HEK293T (cell line): ENCODE data around the gene CGNL1.

Source experiments
- CTCF ChIA-PET: fragments of 350-600 bp; formaldehyde crosslinking; extraction: SDS; loops from one replicate; lab custom pipeline; 2021; ENCODE audit warnings: antibody characterized with exemption, inconsistent platforms; lab: Yijun Ruan, JAX
- POLR2A ChIA-PET: fragments of 350-600 bp; formaldehyde crosslinking; extraction: SDS; loops from one replicate; lab custom pipeline; 2020; ENCODE audit warnings: antibody characterized with exemption, inconsistent platforms; lab: Yijun Ruan, JAX
- DNase-seq: peaks from one replicate; pipeline ENCODE4 v3.0.0; 2012; ENCODE audit warnings: mixed read lengths; ENCODE audit errors: extremely low spot score
- ARNT ChIP-seq: fragments of 450-650 bp; IDR thresholded peaks from 2 replicates; pipeline ENCODE4 v1.6.1; 2017; ENCODE audit warnings: mild to moderate bottlenecking
- BHLHE40 ChIP-seq: fragments of 450-650 bp; IDR thresholded peaks from 2 replicates; pipeline ENCODE4 v1.6.1; 2016; ENCODE audit warnings: mild to moderate bottlenecking, moderate library complexity, borderline replicate concordance
- CTBP1 ChIP-seq: fragments of 450-650 bp; IDR thresholded peaks from 2 replicates; pipeline ENCODE4 v1.6.1; 2016; ENCODE audit warnings: borderline replicate concordance
- ELF4 ChIP-seq: fragments of 450-650 bp; IDR thresholded peaks from 2 replicates; pipeline ENCODE4 v1.6.1; 2017; ENCODE audit warnings: antibody characterized with exemption
- FOXA1 ChIP-seq: fragments of 450-650 bp; IDR thresholded peaks from 2 replicates; pipeline ENCODE4 v1.6.1; 2016; ENCODE audit warnings: mild to moderate bottlenecking
- FOXK2 ChIP-seq: fragments of 450-650 bp; IDR thresholded peaks from 2 replicates; pipeline ENCODE4 v1.6.1; 2016; ENCODE audit warnings: mild to moderate bottlenecking
- FOXM1 ChIP-seq: fragments of 450-650 bp; IDR thresholded peaks from 2 replicates; pipeline ENCODE4 v1.6.1; 2017; ENCODE audit warnings: mild to moderate bottlenecking, borderline replicate concordance
- HDGF ChIP-seq: fragments of 450-650 bp; IDR thresholded peaks from 2 replicates; pipeline ENCODE4 v1.6.1; 2017; ENCODE audit warnings: antibody characterized with exemption, borderline replicate concordance
- L3MBTL2 ChIP-seq: fragments of 450-650 bp; conservative IDR thresholded peaks from 2 replicates; pipeline ENCODE4 v1.6.1; 2016; ENCODE audit warnings: mild to moderate bottlenecking
- LEF1 ChIP-seq: fragments of 450-650 bp; IDR thresholded peaks from 2 replicates; pipeline ENCODE4 v1.6.1; 2017; ENCODE audit warnings: mild to moderate bottlenecking, borderline replicate concordance
- NFRKB ChIP-seq: fragments of 450-650 bp; IDR thresholded peaks from 2 replicates; pipeline ENCODE4 v1.6.1; 2016; ENCODE audit warnings: mild to moderate bottlenecking, moderate library complexity
- SP1 ChIP-seq: fragments of 450-650 bp; IDR thresholded peaks from 2 replicates; pipeline ENCODE4 v1.6.1; 2017
- SUZ12 ChIP-seq: fragments of 450-650 bp; IDR thresholded peaks from 2 replicates; pipeline ENCODE4 v1.6.1; 2016; ENCODE audit warnings: mild to moderate bottlenecking
- TARDBP ChIP-seq: fragments of 450-650 bp; IDR thresholded peaks from 2 replicates; pipeline ENCODE4 v1.6.1; 2016
- ZNF384 ChIP-seq: fragments of 450-650 bp; IDR thresholded peaks from 2 replicates; pipeline ENCODE4 v1.6.1; 2016
- TF ChIP-seq, protein P1 (sequence below): fragments of 450-650 bp; IDR thresholded peaks from 2 replicates; pipeline ENCODE4 v1.6.1; 2016

CGNL1 gene

DNA sequence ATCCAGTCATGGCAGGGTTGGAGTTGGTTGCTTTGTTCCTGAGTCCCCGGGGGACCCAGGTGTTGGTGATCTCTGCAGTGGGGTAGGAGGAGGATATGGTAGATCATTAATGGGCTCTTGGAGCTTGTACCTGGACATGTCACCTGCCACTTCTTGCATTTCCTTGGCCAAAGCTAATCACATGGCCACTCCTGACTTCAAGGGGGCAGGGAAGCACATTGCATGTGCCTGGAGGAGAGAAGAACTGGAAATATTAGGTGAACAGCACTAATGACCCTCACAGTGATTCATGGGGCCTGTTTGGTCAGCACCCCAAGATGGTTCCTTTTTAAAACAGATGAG, 128.3 kb downstream of the CGNL1 start:
- ChIA-PET CTCF (no interaction called here), POLR2A (no interaction called here)
- TF ChIP-seq LEF1 (no peak), NFRKB (no peak), ARNT (no peak), SP1 (no peak)
- no peak for DNase-seq

DNA sequence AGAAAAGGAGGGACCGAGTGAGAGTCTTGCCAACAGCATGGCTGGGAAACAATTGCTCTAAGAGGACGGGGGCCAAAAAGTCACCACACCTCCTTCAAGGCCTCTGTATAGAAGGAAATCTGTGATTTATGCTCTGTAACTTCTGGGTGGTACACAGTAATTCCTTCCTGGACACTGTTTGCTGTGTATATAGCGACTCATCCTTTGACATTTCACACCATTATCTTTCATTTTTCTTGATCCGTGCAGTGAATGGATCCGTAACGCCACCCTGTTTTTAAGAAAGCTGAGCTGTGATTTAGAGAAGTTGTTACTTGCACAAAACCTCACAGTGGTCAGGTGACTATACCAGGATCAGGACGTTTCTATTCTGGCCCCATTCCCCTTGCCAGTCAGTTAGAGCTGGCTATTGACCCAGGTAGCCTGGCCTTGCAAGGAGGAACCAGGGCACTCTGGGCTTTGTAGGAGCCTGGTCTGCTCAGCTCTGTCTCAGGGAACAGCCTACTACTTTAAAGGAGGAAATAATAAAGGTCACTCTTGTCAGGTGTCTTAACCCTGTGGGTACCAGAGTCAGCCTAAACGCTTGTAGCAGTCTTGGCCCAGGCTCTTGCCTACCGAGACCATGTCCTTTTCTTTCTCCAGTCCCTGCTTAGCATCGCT, 128.9 kb downstream of the CGNL1 start:
- DNase-seq: no peak
- ChIA-PET CTCF (no interaction called here), POLR2A (no interaction called here)
- no peak for TF ChIP-seq CTBP1
- no peak for TF ChIP-seq FOXK2
- TF ChIP-seq, protein P1, sequence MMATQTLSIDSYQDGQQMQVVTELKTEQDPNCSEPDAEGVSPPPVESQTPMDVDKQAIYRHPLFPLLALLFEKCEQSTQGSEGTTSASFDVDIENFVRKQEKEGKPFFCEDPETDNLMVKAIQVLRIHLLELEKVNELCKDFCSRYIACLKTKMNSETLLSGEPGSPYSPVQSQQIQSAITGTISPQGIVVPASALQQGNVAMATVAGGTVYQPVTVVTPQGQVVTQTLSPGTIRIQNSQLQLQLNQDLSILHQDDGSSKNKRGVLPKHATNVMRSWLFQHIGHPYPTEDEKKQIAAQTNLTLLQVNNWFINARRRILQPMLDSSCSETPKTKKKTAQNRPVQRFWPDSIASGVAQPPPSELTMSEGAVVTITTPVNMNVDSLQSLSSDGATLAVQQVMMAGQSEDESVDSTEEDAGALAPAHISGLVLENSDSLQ: no peak
- no peak for TF ChIP-seq BHLHE40
- TF ChIP-seq ARNT: no peak
- no peak for TF ChIP-seq NFRKB
- no peak for TF ChIP-seq TARDBP
- no peak for TF ChIP-seq ZNF384
- TF ChIP-seq SP1: no peak
- TF ChIP-seq ELF4: no peak
- no peak for TF ChIP-seq SUZ12
- TF ChIP-seq LEF1: no peak
- TF ChIP-seq HDGF: no peak
- TF ChIP-seq L3MBTL2: no peak
- TF ChIP-seq FOXA1: no peak
- no peak for TF ChIP-seq FOXM1

DNA sequence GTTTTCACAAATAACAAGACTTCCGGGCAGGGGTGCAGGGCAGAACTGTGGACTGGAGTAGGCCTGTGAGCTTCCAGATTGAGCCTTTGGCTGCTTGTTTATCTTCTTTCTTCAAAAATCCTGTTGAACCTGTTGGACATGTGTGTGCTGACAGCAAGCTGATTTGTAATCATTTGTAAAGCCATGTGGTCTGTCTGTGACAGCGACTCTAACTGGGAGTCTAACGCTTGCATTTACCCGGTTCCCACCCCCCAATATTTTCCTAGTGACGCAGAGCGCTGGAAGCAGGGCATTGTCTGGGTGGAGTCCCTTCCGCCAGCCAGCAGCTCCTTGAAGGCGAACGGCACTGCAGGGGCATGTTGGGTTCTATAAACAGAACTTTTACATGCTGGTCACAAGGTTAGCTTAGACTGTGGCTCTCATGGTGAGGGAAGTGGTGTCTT, 129.7 kb downstream of the CGNL1 start:
- POLR2A ChIA-PET: no interaction called here
- no peak for TF ChIP-seq FOXK2
- no peak for TF ChIP-seq TARDBP
- no peak for TF ChIP-seq HDGF
- TF ChIP-seq, protein P1: no peak
- no peak for TF ChIP-seq ARNT
- no peak for TF ChIP-seq LEF1
- TF ChIP-seq ELF4: no peak
- TF ChIP-seq ZNF384: no peak
- no peak for TF ChIP-seq FOXA1
- TF ChIP-seq SP1: no peak
- TF ChIP-seq L3MBTL2: no peak
- no peak for TF ChIP-seq CTBP1
- no peak for TF ChIP-seq SUZ12
- CTCF ChIA-PET: interaction anchor here (1.0 kb wide), 1 partner anchor 160 kb away, joined by 3 read pairs; no protein-coding TSS in a partner anchor
- no peak for DNase-seq

DNA sequence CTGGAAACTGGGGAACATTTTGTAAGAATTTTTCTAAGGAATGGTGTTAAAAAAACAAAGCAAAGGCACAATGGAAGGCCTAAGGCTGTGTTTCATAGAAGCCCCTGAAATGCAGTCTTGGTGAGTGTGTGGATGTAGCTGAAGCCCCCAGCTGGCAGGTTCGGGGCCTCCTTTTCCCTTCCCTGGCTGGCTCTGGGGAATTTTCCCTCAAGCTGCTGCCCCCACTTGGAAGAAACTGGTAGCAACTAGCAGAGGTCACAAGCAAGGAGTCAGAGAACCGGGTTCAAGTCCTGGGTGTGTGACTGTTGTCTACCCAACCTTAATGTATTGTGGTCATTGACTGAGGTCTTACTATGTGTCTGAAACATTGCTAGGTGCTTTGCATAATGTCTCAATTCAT, 130.1 kb downstream of the CGNL1 start:
- no peak for DNase-seq
- ChIA-PET CTCF (interaction anchor here (1.0 kb wide), 1 partner anchor 161 kb away, joined by 3 read pairs; no protein-coding TSS in a partner anchor), POLR2A (no interaction called here)
- TF ChIP-seq FOXA1: no peak
- no peak for TF ChIP-seq CTBP1
- no peak for TF ChIP-seq NFRKB
- no peak for TF ChIP-seq TARDBP
- TF ChIP-seq FOXM1: no peak
- no peak for TF ChIP-seq SUZ12
- no peak for TF ChIP-seq BHLHE40
- no peak for TF ChIP-seq ELF4
- TF ChIP-seq ZNF384: no peak
- TF ChIP-seq, protein P1: no peak
- TF ChIP-seq LEF1: no peak
- no peak for TF ChIP-seq ARNT

DNA sequence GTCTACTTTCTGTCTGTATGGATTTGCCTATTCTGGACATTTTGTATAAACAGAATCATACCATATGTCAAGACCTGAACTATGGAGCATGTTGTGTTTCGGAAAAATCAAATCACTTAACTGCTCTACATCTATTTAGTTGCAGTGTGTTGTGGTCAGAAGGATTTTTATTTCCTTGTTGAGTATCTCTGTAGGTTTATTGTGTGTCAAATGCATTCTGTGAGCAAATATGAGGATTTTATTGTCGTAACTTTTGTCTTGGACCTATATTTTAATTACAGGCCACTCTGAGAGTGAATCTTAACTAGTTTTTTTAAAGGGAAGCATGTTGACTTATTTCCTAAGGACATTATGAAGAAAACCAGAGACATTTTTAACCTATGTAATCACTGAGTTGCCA, 130.8 kb downstream of the CGNL1 start:
- CTCF ChIA-PET: no interaction called here
- POLR2A ChIA-PET: no interaction called here
- no peak for DNase-seq
- TF ChIP-seq ELF4 (no peak), ARNT (no peak), SUZ12 (no peak), L3MBTL2 (no peak), CTBP1 (no peak), NFRKB (no peak), ZNF384 (no peak), TARDBP (no peak)
- TF ChIP-seq, protein P1: no peak

DNA sequence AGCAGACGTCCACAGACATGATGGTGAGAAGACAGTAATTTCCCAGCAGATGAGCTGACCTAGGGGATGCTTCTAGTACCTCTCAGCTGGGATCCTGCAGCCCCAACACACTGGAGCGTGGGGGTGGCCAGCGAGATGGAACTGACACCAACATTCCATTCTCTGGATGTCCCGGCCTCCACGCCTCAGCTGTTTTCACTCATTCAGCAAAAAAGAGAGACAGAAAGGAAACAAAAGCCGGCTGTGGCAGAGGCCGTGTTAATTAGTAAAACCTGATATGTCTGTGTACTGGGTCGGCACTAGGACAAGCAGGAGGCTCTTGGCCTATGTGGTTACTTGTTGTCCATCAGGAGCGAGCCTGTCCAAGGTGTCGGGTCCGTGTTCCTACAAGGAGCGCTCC, 132.8 kb downstream of the CGNL1 start:
- ChIA-PET CTCF (interaction anchor here (1.0 kb wide), 1 partner anchor 18 kb away, joined by 3 read pairs; no protein-coding TSS in a partner anchor), POLR2A (no interaction called here)
- DNase-seq: no peak
- no peak for TF ChIP-seq TARDBP
- TF ChIP-seq ARNT: no peak
- no peak for TF ChIP-seq ELF4
- TF ChIP-seq LEF1: no peak
- TF ChIP-seq HDGF: no peak
- TF ChIP-seq FOXK2: no peak
- TF ChIP-seq NFRKB: no peak
- TF ChIP-seq BHLHE40: no peak
